Stimulated activated CD8-positive, alpha-beta memory T cell treated with anti-CD3 and anti-CD28 coated beads, Interleukin-4, amount 100 ng/mL, for 48 hours (primary cell): ENCODE results near the gene FBXO36.

Experiments used
- DNase-seq: peaks from one replicate; pipeline ENCODE4 v3.0.0-alpha.2; 2020

FBXO36 gene

GRCh38 chr2:230053753-230054478 lies 131.6 kb downstream of the FBXO36 start:
- no peak for DNase-seq

- no peak for DNase-seq
Observed at GRCh38 chr2:230060672-230061293, 138.5 kb downstream of the FBXO36 start.
